ENCODE data around the gene KIF25.

DNA sequence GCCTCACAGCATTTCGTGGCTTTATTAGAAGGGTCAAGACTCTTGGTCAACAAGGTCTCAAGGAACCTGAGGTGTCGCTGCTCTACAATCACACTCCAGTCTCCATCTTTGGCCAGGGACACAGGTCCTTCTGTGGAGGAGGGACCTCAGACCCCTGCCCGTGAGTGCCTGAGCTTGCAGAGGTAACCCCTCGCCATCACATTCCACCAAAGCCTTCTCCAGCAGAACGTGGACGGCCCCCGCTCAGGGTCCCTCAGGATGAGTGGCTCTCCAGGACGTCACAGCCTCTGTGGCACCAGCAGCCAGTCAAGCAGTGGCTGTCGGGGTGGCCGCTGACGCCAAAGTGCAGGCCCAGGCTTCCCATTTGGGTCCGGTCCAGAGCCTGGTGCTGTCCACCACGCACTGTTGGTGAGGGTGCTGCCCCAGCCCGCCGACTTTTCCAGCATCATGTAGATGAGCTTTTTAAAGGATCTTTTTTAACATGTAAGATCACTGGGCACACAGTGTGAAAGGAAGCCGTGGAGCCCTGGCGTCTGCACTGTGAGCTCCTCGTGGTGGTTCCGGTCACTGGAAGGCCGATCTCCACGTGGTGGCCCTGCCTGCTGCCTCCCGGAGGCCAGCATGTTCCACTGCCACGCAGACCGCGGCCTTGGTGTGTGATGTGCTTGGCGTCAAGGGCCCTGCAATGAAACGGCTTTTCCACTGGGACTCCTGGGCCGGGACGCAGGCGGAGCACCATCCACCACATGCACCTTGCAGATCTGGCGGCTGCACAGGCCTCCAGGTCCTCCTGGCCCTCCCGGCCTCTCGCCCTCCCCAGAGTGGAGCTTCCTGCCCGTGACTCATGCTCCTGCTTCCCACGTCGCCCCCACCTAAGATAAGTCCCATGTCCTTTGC is 8.3 kb upstream of the KIF25 start:
- TF ChIP-seq, protein P1, sequence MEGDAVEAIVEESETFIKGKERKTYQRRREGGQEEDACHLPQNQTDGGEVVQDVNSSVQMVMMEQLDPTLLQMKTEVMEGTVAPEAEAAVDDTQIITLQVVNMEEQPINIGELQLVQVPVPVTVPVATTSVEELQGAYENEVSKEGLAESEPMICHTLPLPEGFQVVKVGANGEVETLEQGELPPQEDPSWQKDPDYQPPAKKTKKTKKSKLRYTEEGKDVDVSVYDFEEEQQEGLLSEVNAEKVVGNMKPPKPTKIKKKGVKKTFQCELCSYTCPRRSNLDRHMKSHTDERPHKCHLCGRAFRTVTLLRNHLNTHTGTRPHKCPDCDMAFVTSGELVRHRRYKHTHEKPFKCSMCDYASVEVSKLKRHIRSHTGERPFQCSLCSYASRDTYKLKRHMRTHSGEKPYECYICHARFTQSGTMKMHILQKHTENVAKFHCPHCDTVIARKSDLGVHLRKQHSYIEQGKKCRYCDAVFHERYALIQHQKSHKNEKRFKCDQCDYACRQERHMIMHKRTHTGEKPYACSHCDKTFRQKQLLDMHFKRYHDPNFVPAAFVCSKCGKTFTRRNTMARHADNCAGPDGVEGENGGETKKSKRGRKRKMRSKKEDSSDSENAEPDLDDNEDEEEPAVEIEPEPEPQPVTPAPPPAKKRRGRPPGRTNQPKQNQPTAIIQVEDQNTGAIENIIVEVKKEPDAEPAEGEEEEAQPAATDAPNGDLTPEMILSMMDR (IDR thresholded peaks at IDR 0.05), result no peak
- TF ChIP-seq POLR2A (IDR thresholded peaks at IDR 0.05) (no peak), EP300 (IDR thresholded peaks at IDR 0.05) (no peak)
